GM21423 (cell line): ENCODE data around the gene HPX.
"Not testable (repeated sequence)": the region's sequence is repeated elsewhere in the genome, so short reads cannot be mapped to it uniquely, and the experiment has no call there.

Experiments
- ATAC-seq: cut with Tn5 transposase; IDR thresholded peaks from one replicate; pipeline ENCODE4 v1.9.1; 2021; ENCODE audit warnings: mild to moderate bottlenecking, moderate library complexity; ENCODE audit not compliant: unreplicated experiment

The HPX gene

GRCh38 chr11:6393989-6394670 lies 46.7 kb downstream of the HPX start:
- no peak for ATAC-seq

- ATAC-seq: not testable (repeated sequence)
These were observed 48.5 kb downstream of the HPX start for GRCh38 chr11:6392251-6392650.

GRCh38 chr11:6391537-6392134 lies 49.2 kb downstream of the HPX start:
- ATAC-seq: no peak

GRCh38 chr11:6390718-6391469 lies 49.9 kb downstream of the HPX start:
- ATAC-seq: no peak

- peak; percentile 95 for ATAC-seq
These were observed 50.7 kb downstream of the HPX start, which contains the start of gene SMPD1 for GRCh38 chr11:6389905-6390717. Gene SMPD1 (plus strand): TSS chr11:6390474. CDS start chr11:6390599, 125 bp downstream.

- no peak for ATAC-seq
These were observed 52.0 kb downstream of the HPX start for GRCh38 chr11:6388748-6389147.

GRCh38 chr11:6387811-6388599 lies 52.8 kb downstream of the HPX start:
- no peak for ATAC-seq

GRCh38 chr11:6385046-6385777 lies 55.6 kb downstream of the HPX start:
- no peak for ATAC-seq
